Astrocyte of the cerebellum (primary cell): Measurements from ENCODE around the gene ANKMY1.
"Not testable (repeated sequence)": the region's sequence is repeated elsewhere in the genome, so short reads cannot be mapped to it uniquely, and the experiment has no call there.

Experiments
- DNase-seq: peaks from one replicate; pipeline ENCODE4 v3.0.0-alpha.2; 2011; ENCODE audit warnings: low read depth
- H3K4me3 ChIP-seq: 2 replicates; pipeline ENCODE4 v1.5.1; 2011; ENCODE audit warnings: mild to moderate bottlenecking, low read depth, low read length, moderate library complexity
- CTCF ChIP-seq: IDR thresholded peaks from 2 replicates; pipeline ENCODE4 v1.5.1; 2012; ENCODE audit warnings: low read length, low read depth, moderate library complexity, mild to moderate bottlenecking; ENCODE audit errors: missing control alignments
- in situ Hi-C: cut with HindIII; loops from 2 replicates; pipeline ENCODE4 v1.10.0; 2017; ENCODE audit warnings: low sequenced_read_pairs

The ANKMY1 gene

GRCh38 chr2:240523451-240524281, 34.1 kb downstream of the ANKMY1 start:
- H3K4me3 ChIP-seq = no peak overlapping the region
- no peak for TF ChIP-seq CTCF
- no peak for DNase-seq
- in situ Hi-C loops = no loop called here

- TF ChIP-seq CTCF = no peak
Observed at GRCh38 chr2:240522406-240522805, 35.4 kb downstream of the ANKMY1 start.

GRCh38 chr2:240521885-240522284, 35.9 kb downstream of the ANKMY1 start:
- H3K4me3 ChIP-seq, in situ Hi-C loops, DNase-seq: not testable (repeated sequence)

More at GRCh38 chr2:240522406-240522805, 35.4 kb downstream of the ANKMY1 start:
- H3K4me3 ChIP-seq = no peak overlapping the region
- in situ Hi-C loops = no loop called here
- no peak for DNase-seq

GRCh38 chr2:240520974-240521350, 36.8 kb downstream of the ANKMY1 start:
- no peak for DNase-seq
- in situ Hi-C loops = no loop called here
- no peak overlapping the region for H3K4me3 ChIP-seq
- TF ChIP-seq CTCF = no peak

- no peak for TF ChIP-seq CTCF
- in situ Hi-C loops = no loop called here
- no peak for DNase-seq
- H3K4me3 ChIP-seq = no peak overlapping the region
Observed at GRCh38 chr2:240520130-240520973, 37.4 kb downstream of the ANKMY1 start.

- in situ Hi-C loops = no loop called here
- no peak for TF ChIP-seq CTCF
- DNase-seq = no peak
- H3K4me3 ChIP-seq = no peak overlapping the region
Observed at GRCh38 chr2:240519396-240520129, 38.2 kb downstream of the ANKMY1 start.
